Trophoblast cell (in vitro differentiated cells and primary cell): ENCODE data around the gene CFHR3.
"Not testable (repeated sequence)": the region's sequence is repeated elsewhere in the genome, so short reads cannot be mapped to it uniquely, and the experiment has no call there.

Source experiments
- DNase-seq, 2 donors: peaks; one replicate each; pipeline ENCODE4 v3.0.0-alpha.2; 2016
- H2AFZ ChIP-seq: 2 replicates; pipeline ENCODE4 v1.6.1; 2013; ENCODE audit warnings: low read length, moderate library complexity, mild to moderate bottlenecking; ENCODE audit not compliant: insufficient read depth, poor library complexity
- H2AK5ac ChIP-seq: 2 replicates; pipeline ENCODE4 v1.6.1; 2013; ENCODE audit warnings: mild to moderate bottlenecking, low read length
- H2BK120ac ChIP-seq: 2 replicates; pipeline ENCODE4 v1.6.1; 2013; ENCODE audit warnings: low read length, mild to moderate bottlenecking, moderate library complexity; ENCODE audit not compliant: insufficient read depth, poor library complexity
- H2BK12ac ChIP-seq: 2 replicates; pipeline ENCODE4 v1.6.1; 2013; ENCODE audit warnings: mild to moderate bottlenecking, low read length, moderate library complexity
- H2BK5ac ChIP-seq: 2 replicates; pipeline ENCODE4 v1.6.1; 2013; ENCODE audit warnings: low read length, low read depth, moderate library complexity, mild to moderate bottlenecking; ENCODE audit not compliant: poor library complexity
- H3K14ac ChIP-seq: 2 replicates; pipeline ENCODE4 v1.6.1; 2013; ENCODE audit warnings: mild to moderate bottlenecking, low read length
- H3K18ac ChIP-seq: 2 replicates; pipeline ENCODE4 v1.6.1; 2013; ENCODE audit warnings: mild to moderate bottlenecking, low read length
- H3K23ac ChIP-seq: 2 replicates; pipeline ENCODE4 v1.6.1; 2013; ENCODE audit warnings: low read length
- H3K27ac ChIP-seq: 2 replicates; pipeline ENCODE4 v1.5.1; 2013; ENCODE audit warnings: low read depth, mild to moderate bottlenecking, inconsistent platforms, low read length, moderate library complexity
- H3K27me3 ChIP-seq: 2 replicates; pipeline ENCODE4 v1.6.1; 2013; ENCODE audit warnings: inconsistent platforms, mild to moderate bottlenecking, low read length, moderate library complexity; ENCODE audit not compliant: insufficient read depth
- H3K36me3 ChIP-seq, 2 experiments: 1 replicate in 1 of 2; 2 replicates in 1 of 2; pipeline ENCODE4 v1.6.1; 2013; ENCODE audit warnings: low read length in 2 of 2, mild to moderate bottlenecking in 2 of 2, moderate library complexity in 1 of 2; ENCODE audit not compliant: insufficient read depth in 2 of 2, control insufficient read depth in 1 of 2
- H3K4ac ChIP-seq: 2 replicates; pipeline ENCODE4 v1.6.1; 2013; ENCODE audit warnings: low read depth, mild to moderate bottlenecking, low read length, moderate library complexity
- H3K4me1 ChIP-seq, 2 experiments: 1 replicate in 1 of 2; 2 replicates in 1 of 2; pipeline ENCODE4 v1.6.1; 2013; ENCODE audit warnings: low read length in 2 of 2, mild to moderate bottlenecking in 2 of 2, moderate library complexity in 1 of 2; ENCODE audit not compliant: insufficient read depth in 2 of 2, control insufficient read depth in 1 of 2
- H3K4me2 ChIP-seq: 2 replicates; pipeline ENCODE4 v1.6.1; 2013; ENCODE audit warnings: inconsistent platforms, mild to moderate bottlenecking, low read length, moderate library complexity
- H3K4me3 ChIP-seq: 2 replicates; pipeline ENCODE4 v1.5.1; 2013; ENCODE audit warnings: mild to moderate bottlenecking, low read depth, low read length, inconsistent platforms
- H3K79me1 ChIP-seq: one replicate; pipeline ENCODE4 v1.6.1; 2013; ENCODE audit warnings: low read length
- H3K79me2 ChIP-seq: 2 replicates; pipeline ENCODE4 v1.6.1; 2013; ENCODE audit warnings: low read length, mild to moderate bottlenecking; ENCODE audit not compliant: control insufficient read depth, insufficient read depth, poor library complexity
- H3K9ac ChIP-seq: 2 replicates; pipeline ENCODE4 v1.6.1; 2013; ENCODE audit warnings: mild to moderate bottlenecking, low read length
- H3K9me3 ChIP-seq: 2 replicates; pipeline ENCODE4 v1.6.1; 2013; ENCODE audit warnings: low read depth, mild to moderate bottlenecking, control low read depth, inconsistent platforms, low read length; ENCODE audit not compliant: insufficient read depth
- H4K12ac ChIP-seq: 2 replicates; pipeline ENCODE4 v1.6.1; 2013; ENCODE audit warnings: low read depth, mild to moderate bottlenecking, low read length, moderate library complexity
- H4K8ac ChIP-seq: 2 replicates; pipeline ENCODE4 v1.6.1; 2013; ENCODE audit warnings: low read depth, mild to moderate bottlenecking, low read length, moderate library complexity
- H4K91ac ChIP-seq: one replicate; pipeline ENCODE4 v1.6.1; 2013; ENCODE audit warnings: low read depth, mild to moderate bottlenecking, low read length, moderate library complexity
- WGBS: extraction: QIAGEN DNeasy Blood & Tissue Kit; methylation state at CpG from one replicate; pipeline ENCODE4 v1.1.7; 2013; ENCODE audit warnings: missing lambda C conversion rate; ENCODE audit not compliant: insufficient read length, insufficient coverage; ENCODE audit errors: extremely low coverage; 5-methylcytosine and 5-hydroxymethylcytosine counted together

Gene CFHR3

GRCh38 chr1:196827860-196828259 lies 53.2 kb downstream of the CFHR3 start:
- not testable (repeated sequence) for H3K9ac ChIP-seq, H4K8ac ChIP-seq, H4K12ac ChIP-seq, H3K23ac ChIP-seq, H2AFZ ChIP-seq, H4K91ac ChIP-seq, H3K4me2 ChIP-seq, H3K27ac ChIP-seq, H3K9me3 ChIP-seq, H3K79me2 ChIP-seq, H3K4ac ChIP-seq, H2BK12ac ChIP-seq, H3K14ac ChIP-seq, H2BK5ac ChIP-seq, H3K36me3 ChIP-seq, H2BK120ac ChIP-seq, H3K27me3 ChIP-seq, H3K79me1 ChIP-seq, H3K18ac ChIP-seq, H3K4me3 ChIP-seq, H2AK5ac ChIP-seq, H3K4me1 ChIP-seq
- peak in 1 of 2 donors; percentile 62 for DNase-seq
- WGBS: no CpG with 5 or more reads among the region's 4 CpGs
